Measurements from ENCODE around the gene GPC5. TPM values are rescaled to one million over a fixed set of nuclear protein-coding genes. Genes with fewer than 3 reads are reported as not detected.

GPC5 gene
- total RNA-seq, 1 donor from 2014 or later: 8.7 TPM

DNA sequence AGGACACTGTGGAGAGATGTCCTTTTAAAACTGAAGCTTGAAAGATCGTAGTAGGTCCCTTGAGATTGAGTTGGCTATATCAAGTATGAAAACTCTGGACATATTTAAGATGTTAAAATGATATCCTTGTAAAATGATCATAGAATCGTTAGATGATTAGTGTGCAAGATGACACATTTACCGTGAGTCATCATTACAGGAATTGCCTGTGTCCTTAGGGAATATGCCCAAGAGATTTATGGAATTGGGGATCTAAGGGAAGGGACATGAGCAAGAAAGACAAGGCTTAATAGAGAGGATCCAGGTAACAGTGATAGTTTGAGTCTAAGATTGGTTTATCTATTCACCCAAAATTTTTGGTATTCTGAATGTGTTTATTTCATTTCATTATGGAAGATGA lies 233.7 kb downstream of the GPC5 start:
- H3K27me3 ChIP-seq (ENCODE audit: low read depth): no peaks in the 10 kb centered on the region
- intact Hi-C loops (cut with DNase I): no loop called here
- DNase-seq (no peak), ATAC-seq (no peak)
- no peaks in the 10 kb centered on the region for H3K4me1 ChIP-seq
- H3K36me3 ChIP-seq: no peaks in the 10 kb centered on the region
- no peak overlapping the region for H3K4me3 ChIP-seq
- no peak overlapping the region for H3K27ac ChIP-seq
- H3K9me3 ChIP-seq: no peaks in the 10 kb centered on the region
- TF ChIP-seq, protein P1, sequence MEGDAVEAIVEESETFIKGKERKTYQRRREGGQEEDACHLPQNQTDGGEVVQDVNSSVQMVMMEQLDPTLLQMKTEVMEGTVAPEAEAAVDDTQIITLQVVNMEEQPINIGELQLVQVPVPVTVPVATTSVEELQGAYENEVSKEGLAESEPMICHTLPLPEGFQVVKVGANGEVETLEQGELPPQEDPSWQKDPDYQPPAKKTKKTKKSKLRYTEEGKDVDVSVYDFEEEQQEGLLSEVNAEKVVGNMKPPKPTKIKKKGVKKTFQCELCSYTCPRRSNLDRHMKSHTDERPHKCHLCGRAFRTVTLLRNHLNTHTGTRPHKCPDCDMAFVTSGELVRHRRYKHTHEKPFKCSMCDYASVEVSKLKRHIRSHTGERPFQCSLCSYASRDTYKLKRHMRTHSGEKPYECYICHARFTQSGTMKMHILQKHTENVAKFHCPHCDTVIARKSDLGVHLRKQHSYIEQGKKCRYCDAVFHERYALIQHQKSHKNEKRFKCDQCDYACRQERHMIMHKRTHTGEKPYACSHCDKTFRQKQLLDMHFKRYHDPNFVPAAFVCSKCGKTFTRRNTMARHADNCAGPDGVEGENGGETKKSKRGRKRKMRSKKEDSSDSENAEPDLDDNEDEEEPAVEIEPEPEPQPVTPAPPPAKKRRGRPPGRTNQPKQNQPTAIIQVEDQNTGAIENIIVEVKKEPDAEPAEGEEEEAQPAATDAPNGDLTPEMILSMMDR (IDR thresholded peaks at IDR 0.05): no peak

DNA sequence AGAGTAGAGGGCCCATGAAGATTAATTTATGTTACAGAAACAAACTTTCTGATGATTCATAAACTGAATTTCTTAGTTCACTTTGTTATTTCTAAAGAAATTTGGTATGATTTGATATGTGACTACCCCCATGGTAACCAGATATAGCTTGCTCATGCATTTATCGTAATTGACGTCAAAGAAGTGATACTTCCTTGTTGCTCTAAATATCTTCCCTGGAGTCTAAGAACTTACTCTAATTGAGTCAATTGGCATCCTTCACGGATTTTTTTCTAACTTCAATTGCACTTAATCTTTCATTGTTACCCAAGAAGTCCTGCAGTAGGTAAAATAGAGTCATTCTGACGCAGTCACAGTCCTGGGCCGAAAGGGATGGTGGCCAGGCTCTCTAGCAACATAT lies 240.9 kb downstream of the GPC5 start:
- intact Hi-C loops (cut with DNase I): no loop called here
- H3K9me3 ChIP-seq: no peaks in the 10 kb centered on the region
- TF ChIP-seq, protein P1 (IDR thresholded peaks at IDR 0.05): no peak
- H3K36me3 ChIP-seq: no peaks in the 10 kb centered on the region
- H3K27ac ChIP-seq: no peak overlapping the region
- H3K4me1 ChIP-seq: no peaks in the 10 kb centered on the region
- no peaks in the 10 kb centered on the region for H3K27me3 ChIP-seq (ENCODE audit: low read depth)
- no peak for DNase-seq
- no peak for ATAC-seq
- H3K4me3 ChIP-seq: no peak overlapping the region

DNA sequence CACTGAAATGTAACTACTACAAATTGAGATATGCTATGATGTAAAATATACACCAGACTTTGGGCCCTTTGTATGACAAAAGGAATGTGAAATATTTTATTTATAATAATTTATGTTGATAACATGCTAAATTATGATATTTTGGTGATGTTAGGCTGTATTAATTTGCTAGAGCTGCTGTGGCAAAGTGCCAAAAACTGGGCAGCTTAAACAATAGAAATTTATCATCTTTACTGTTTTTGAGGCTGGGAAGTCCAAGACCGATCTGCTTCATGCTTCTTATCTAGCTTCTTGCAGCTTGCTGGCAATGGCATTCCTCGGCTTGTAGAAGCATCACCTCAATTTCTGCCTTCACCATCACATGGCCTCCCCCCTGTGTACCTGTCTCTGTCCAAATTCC lies 245.0 kb downstream of the GPC5 start:
- ATAC-seq: no peak
- intact Hi-C loops (cut with DNase I): no loop called here

DNA sequence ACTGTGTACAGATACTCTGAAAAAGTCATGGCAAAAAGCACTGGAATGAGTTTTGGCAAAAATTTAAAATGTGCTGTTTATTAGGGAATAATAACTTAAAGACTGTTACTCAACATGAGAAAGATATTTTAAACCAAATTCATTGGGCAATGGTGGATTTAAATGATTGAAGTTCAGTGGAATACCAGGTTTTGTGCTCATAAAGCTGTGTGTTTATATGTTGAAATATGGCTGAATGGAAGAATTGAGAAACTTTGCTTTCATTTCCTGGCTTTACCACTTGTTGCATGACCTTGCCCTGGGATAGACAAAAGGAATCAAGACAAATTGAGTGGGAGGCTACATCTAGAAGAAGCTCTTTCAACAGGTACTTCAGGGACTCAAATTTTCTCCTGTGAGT lies 246.4 kb downstream of the GPC5 start:
- Histone ChIP-seq H3K36me3 (no peaks in the 10 kb centered on the region), H3K4me1 (no peaks in the 10 kb centered on the region), H3K27ac (no peak overlapping the region), H3K4me3 (no peak overlapping the region), H3K9me3 (no peaks in the 10 kb centered on the region), H3K27me3 (ENCODE audit: low read depth) (no peaks in the 10 kb centered on the region)
- no peak for ATAC-seq
- intact Hi-C loops (cut with DNase I): no loop called here
- no peak for DNase-seq
- TF ChIP-seq, protein P1 (IDR thresholded peaks at IDR 0.05): no peak

More for the DNA sequence above, 245.0 kb downstream of the GPC5 start:
- H3K36me3 ChIP-seq: no peaks in the 10 kb centered on the region
- H3K27ac ChIP-seq: no peak overlapping the region
- no peaks in the 10 kb centered on the region for H3K4me1 ChIP-seq
- no peak for DNase-seq
- H3K4me3 ChIP-seq: no peak overlapping the region
- H3K27me3 ChIP-seq (ENCODE audit: low read depth): no peaks in the 10 kb centered on the region
- no peaks in the 10 kb centered on the region for H3K9me3 ChIP-seq
- TF ChIP-seq, protein P1 (IDR thresholded peaks at IDR 0.05): no peak

DNA sequence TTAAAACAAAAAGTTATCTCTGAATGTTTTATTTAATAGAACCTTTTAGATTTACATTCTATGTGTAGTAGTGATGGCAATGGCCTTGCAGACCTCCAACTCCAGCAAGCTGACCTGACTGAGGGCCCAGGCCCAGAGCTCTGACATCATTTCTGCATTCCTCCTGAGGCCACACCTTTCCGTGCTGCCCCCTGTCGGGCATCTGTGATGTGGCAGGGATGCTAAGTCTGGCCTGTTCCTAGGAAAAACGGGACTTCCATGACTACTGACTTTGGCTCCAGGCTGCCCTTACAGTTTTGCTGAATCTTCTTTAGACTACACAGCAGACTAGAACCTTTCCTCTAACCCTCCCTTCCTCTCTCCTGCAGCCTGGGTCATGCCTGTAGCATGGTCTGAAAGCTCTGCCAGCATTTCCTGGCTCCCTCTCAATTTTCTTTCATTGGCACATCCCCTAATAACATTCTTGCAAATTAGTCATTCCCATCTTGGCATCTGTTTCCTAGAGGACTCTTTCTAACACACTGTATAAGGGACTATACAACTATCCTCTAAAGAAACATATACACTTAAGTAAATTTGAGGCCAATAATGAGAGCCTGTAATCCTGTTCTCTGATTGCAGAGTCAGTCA lies 249.1 kb downstream of the GPC5 start:
- Histone ChIP-seq H3K9me3 (no peaks in the 10 kb centered on the region), H3K27ac (no peak overlapping the region), H3K27me3 (ENCODE audit: low read depth) (no peaks in the 10 kb centered on the region), H3K36me3 (no peaks in the 10 kb centered on the region), H3K4me3 (no peak overlapping the region), H3K4me1 (no peaks in the 10 kb centered on the region)
- TF ChIP-seq, protein P1 (IDR thresholded peaks at IDR 0.05): peak; percentile 25
- ATAC-seq (no peak), DNase-seq (no peak)
- intact Hi-C loops (cut with DNase I): no loop called here
